ENCODE data around the gene GALC.

The GALC gene

GRCh38 chr14:88005978-88006851 is 13.2 kb upstream of the GALC start:
- peak; percentile 84 for DNase-seq

GRCh38 chr14:88005050-88005481 is 12.1 kb upstream of the GALC start, which contains the start of gene GPR65:
GPR65 (plus strand) TSS chr14:88005135; CDS start chr14:88010848, 5,713 bp downstream.
- DNase-seq = peak; percentile 79

GRCh38 chr14:88004506-88005036 is 11.6 kb upstream of the GALC start:
- DNase-seq = no peak

GRCh38 chr14:88003425-88003824 is 10.4 kb upstream of the GALC start:
- no peak for DNase-seq

- no peak for DNase-seq
Observed at GRCh38 chr14:88002421-88003075, 9.6 kb upstream of the GALC start.

- DNase-seq = no peak
Observed at GRCh38 chr14:87999277-87999676, 6.3 kb upstream of the GALC start.

GRCh38 chr14:87998482-87998881 is 5.5 kb upstream of the GALC start:
- no peak for DNase-seq

- DNase-seq = no peak
Observed at GRCh38 chr14:87996291-87996592, 3.3 kb upstream of the GALC start.

- no peak for DNase-seq
Observed at GRCh38 chr14:87995500-87996290, 2.7 kb upstream of the GALC start.

- DNase-seq = peak; percentile 64
Observed at GRCh38 chr14:87994974-87995373, 2.0 kb upstream of the GALC start.

- no peak for DNase-seq
Observed at GRCh38 chr14:87992346-87992717, 650 bp downstream of the GALC start.

GRCh38 chr14:87990682-87991081 is 2.3 kb downstream of the GALC start:
- no peak for DNase-seq

- no peak for DNase-seq
Observed at GRCh38 chr14:87989956-87990299, 3.1 kb downstream of the GALC start.

- DNase-seq = no peak
Observed at GRCh38 chr14:87989221-87989955, 3.6 kb downstream of the GALC start.

GRCh38 chr14:87979689-87980088 is 13.3 kb downstream of the GALC start:
- DNase-seq = no peak

GRCh38 chr14:87975636-87976035 is 17.3 kb downstream of the GALC start:
- DNase-seq = no peak

- no peak for DNase-seq
Observed at GRCh38 chr14:87971010-87971409, 22.0 kb downstream of the GALC start.

GRCh38 chr14:87967496-87967895 is 25.5 kb downstream of the GALC start:
- no peak for DNase-seq

GRCh38 chr14:87966816-87967215 is 26.2 kb downstream of the GALC start:
- DNase-seq = no peak

GRCh38 chr14:87961246-87961645 is 31.7 kb downstream of the GALC start:
- no peak for DNase-seq

GRCh38 chr14:87960013-87960787 is 32.8 kb downstream of the GALC start:
- DNase-seq = peak; percentile 53

GRCh38 chr14:87955501-87955900 is 37.5 kb downstream of the GALC start:
- no peak for DNase-seq
